HG02798 (cell line): ENCODE measurements around the gene FOXK1.

Source experiments
- ATAC-seq: cut with Tn5 transposase; IDR thresholded peaks from one replicate; pipeline ENCODE4 v1.9.1; 2021; ENCODE audit warnings: mild to moderate bottlenecking; ENCODE audit not compliant: unreplicated experiment, poor library complexity

FOXK1 gene

GRCh38 chr7:4739528-4739992 is 57.5 kb downstream of the FOXK1 start:
- ATAC-seq = no peak

- no peak for ATAC-seq
Measured at GRCh38 chr7:4740796-4741195, 58.7 kb downstream of the FOXK1 start.

- ATAC-seq = no peak
Measured at GRCh38 chr7:4742051-4742573, 60.0 kb downstream of the FOXK1 start.

- ATAC-seq = no peak
Measured at GRCh38 chr7:4742852-4743251, 60.8 kb downstream of the FOXK1 start.

GRCh38 chr7:4744391-4745264 is 62.5 kb downstream of the FOXK1 start:
- peak; percentile 85 for ATAC-seq

- peak; percentile 19 for ATAC-seq
Measured at GRCh38 chr7:4745265-4745919, 63.3 kb downstream of the FOXK1 start.

GRCh38 chr7:4745971-4746919 is 64.2 kb downstream of the FOXK1 start:
- ATAC-seq = no peak

- no peak for ATAC-seq
Measured at GRCh38 chr7:4747013-4747412, 64.9 kb downstream of the FOXK1 start.

GRCh38 chr7:4747746-4748145 is 65.7 kb downstream of the FOXK1 start:
- ATAC-seq = no peak

GRCh38 chr7:4748231-4748681 is 66.2 kb downstream of the FOXK1 start:
- ATAC-seq = no peak

- no peak for ATAC-seq
Measured at GRCh38 chr7:4749363-4749762, 67.3 kb downstream of the FOXK1 start.

- no peak for ATAC-seq
Measured at GRCh38 chr7:4749798-4750197, 67.7 kb downstream of the FOXK1 start.

- ATAC-seq = no peak
Measured at GRCh38 chr7:4751398-4751947, 69.4 kb downstream of the FOXK1 start.

GRCh38 chr7:4753598-4754432 is 71.7 kb downstream of the FOXK1 start:
- peak; percentile 86 for ATAC-seq

GRCh38 chr7:4754433-4755010 is 72.4 kb downstream of the FOXK1 start:
- ATAC-seq = no peak

GRCh38 chr7:4755045-4755444 is 73.0 kb downstream of the FOXK1 start:
- no peak for ATAC-seq

- ATAC-seq = no peak
Measured at GRCh38 chr7:4758111-4758510, 76.0 kb downstream of the FOXK1 start.

- ATAC-seq = no peak
Measured at GRCh38 chr7:4758791-4759190, 76.7 kb downstream of the FOXK1 start.

GRCh38 chr7:4759211-4759610 is 77.1 kb downstream of the FOXK1 start:
- ATAC-seq = no peak
